GM23338 (cell line): Measurements from ENCODE around the gene DDI2. TPM values are rescaled to one million over a fixed set of nuclear protein-coding genes. Genes with fewer than 3 reads are reported as not detected.

Experiments used
- ATAC-seq: fragments of 200-7000 bp; cut with Tn5 transposase; 3 replicates; pipeline ENCODE4 v1.9.1; 2020
- DNase-seq: peaks from one replicate; pipeline ENCODE4 v3.0.0-alpha.2; 2015; ENCODE audit warnings: low spot score
- H2AFZ ChIP-seq: fragments of 200-600 bp; sonication (generic); 2 replicates; pipeline ENCODE4 v1.8.0; 2016; ENCODE audit warnings: antibody characterized with exemption, mild to moderate bottlenecking, moderate library complexity
- H3F3A ChIP-seq: fragments of 200-600 bp; sonication (generic); replicated peaks from 2 replicates; pipeline ENCODE4 v1.8.0; 2017; ENCODE audit warnings: antibody characterized with exemption, mixed run types, low read depth
- H3K27ac ChIP-seq: fragments of 200-600 bp; sonication (generic); 2 replicates; pipeline ENCODE4 v1.6.1; 2016; ENCODE audit warnings: low read depth
- H3K27me3 ChIP-seq: fragments of 200-600 bp; sonication (generic); 2 replicates; pipeline ENCODE4 v1.8.0; 2016; ENCODE audit warnings: mild to moderate bottlenecking, mixed run types, moderate library complexity; ENCODE audit not compliant: insufficient read depth
- H3K36me3 ChIP-seq: fragments of 200-600 bp; sonication (generic); 2 replicates; pipeline ENCODE4 v1.8.0; 2016; ENCODE audit warnings: mild to moderate bottlenecking; ENCODE audit not compliant: insufficient read depth
- H3K4me1 ChIP-seq: fragments of 200-600 bp; sonication (generic); 2 replicates; pipeline ENCODE4 v1.8.0; 2016; ENCODE audit warnings: mild to moderate bottlenecking, moderate library complexity; ENCODE audit not compliant: insufficient read depth
- H3K4me2 ChIP-seq: fragments of 200-600 bp; sonication (generic); 2 replicates; pipeline ENCODE4 v1.7.1; 2017; ENCODE audit warnings: mixed run types
- H3K4me3 ChIP-seq: fragments of 200-600 bp; sonication (generic); 2 replicates; pipeline ENCODE4 v1.6.1; 2016; ENCODE audit warnings: mixed run types
- H3K79me2 ChIP-seq: fragments of 200-600 bp; sonication (generic); replicated peaks from 2 replicates; pipeline ENCODE4 v1.8.0; 2017; ENCODE audit warnings: mild to moderate bottlenecking; ENCODE audit not compliant: insufficient read depth
- H3K9me2 ChIP-seq: fragments of 200-600 bp; sonication (generic); 2 replicates; pipeline ENCODE4 v1.8.0; 2017; ENCODE audit not compliant: insufficient read depth
- H4K20me1 ChIP-seq: fragments of 200-600 bp; sonication (generic); replicated peaks from 2 replicates; pipeline ENCODE4 v1.8.0; 2017; ENCODE audit warnings: mild to moderate bottlenecking; ENCODE audit not compliant: insufficient read depth
- H3K27ac Mint-ChIP-seq: 2 replicates; pipeline ENCODE4 v1.8.0; 2020; ENCODE audit warnings: inconsistent platforms, mild to moderate bottlenecking, moderate library complexity, mixed read lengths
- H3K27me3 Mint-ChIP-seq: 3 replicates; pipeline ENCODE4 v1.8.0; 2022; ENCODE audit warnings: low read depth, mild to moderate bottlenecking, moderate library complexity, mixed read lengths, inconsistent platforms; ENCODE audit not compliant: insufficient read depth, poor library complexity
- H3K36me3 Mint-ChIP-seq: 3 replicates; pipeline ENCODE4 v1.8.0; 2021; ENCODE audit warnings: low read depth, mild to moderate bottlenecking, inconsistent platforms, moderate library complexity, mixed read lengths
- H3K4me1 Mint-ChIP-seq: 3 replicates; pipeline ENCODE4 v1.8.0; 2020; ENCODE audit warnings: mild to moderate bottlenecking, inconsistent platforms, mixed read lengths
- H3K4me3 Mint-ChIP-seq: 3 replicates; pipeline ENCODE4 v1.8.0; 2021; ENCODE audit warnings: moderate library complexity, mild to moderate bottlenecking, inconsistent platforms, mixed read lengths
- H3K9me3 Mint-ChIP-seq: 3 replicates; pipeline ENCODE4 v1.8.0; 2020; ENCODE audit warnings: moderate library complexity, mild to moderate bottlenecking, inconsistent platforms, mixed read lengths
- CREB1 ChIP-seq: fragments of 250-450 bp; sonication (Bioruptor Pico); IDR thresholded peaks from 2 replicates; pipeline ENCODE4 v1.5.0; 2020; ENCODE audit warnings: low read depth, mild to moderate bottlenecking, moderate library complexity
- ETS1 ChIP-seq: IDR thresholded peaks from 2 replicates; pipeline ENCODE4 v1.6.1; 2016; ENCODE audit warnings: antibody characterized with exemption
- EZH2 ChIP-seq: fragments of 200-600 bp; sonication (generic); IDR thresholded peaks from one replicate; pipeline ENCODE4 v1.8.0; 2017; ENCODE audit warnings: antibody characterized with exemption, mild to moderate bottlenecking, low read depth; ENCODE audit not compliant: unreplicated experiment
- EZH2phosphoT487 ChIP-seq: fragments of 200-600 bp; sonication (generic); IDR thresholded peaks from one replicate; pipeline ENCODE4 v1.8.1; 2018; ENCODE audit warnings: antibody characterized with exemption; ENCODE audit not compliant: unreplicated experiment
- JUNB ChIP-seq: IDR thresholded peaks from one replicate; pipeline ENCODE4 v1.6.1; 2016; ENCODE audit warnings: antibody characterized with exemption; ENCODE audit not compliant: unreplicated experiment
- NANOG ChIP-seq: IDR thresholded peaks from 2 replicates; pipeline ENCODE4 v1.6.1; 2016; ENCODE audit warnings: antibody characterized with exemption, borderline replicate concordance
- POLR2AphosphoS5 ChIP-seq: IDR thresholded peaks from 2 replicates; pipeline ENCODE4 v1.6.1; 2016; ENCODE audit warnings: antibody characterized with exemption, low read depth
- STAT1 ChIP-seq: IDR thresholded peaks from one replicate; pipeline ENCODE4 v1.6.1; 2016; ENCODE audit warnings: antibody characterized with exemption; ENCODE audit not compliant: unreplicated experiment
- ZNF114 ChIP-seq: fragments of 250-450 bp; sonication (Bioruptor Pico); IDR thresholded peaks from 2 replicates; pipeline ENCODE4 v1.5.0; 2020; ENCODE audit warnings: mild to moderate bottlenecking, moderate library complexity
- ZNF331 ChIP-seq: fragments of 250-450 bp; sonication (Bioruptor Pico); IDR thresholded peaks from 2 replicates; pipeline ENCODE4 v1.5.0; 2020; ENCODE audit warnings: low read depth, mild to moderate bottlenecking, moderate library complexity
- ZNF462 ChIP-seq: fragments of 250-450 bp; sonication (Bioruptor Pico); IDR thresholded peaks from 2 replicates; pipeline ENCODE4 v1.5.0; 2020; ENCODE audit warnings: mild to moderate bottlenecking, moderate library complexity
- polyA plus RNA-seq: library from polyadenylated mRNA; unstranded; fragments of >200 nt; fragmentation: Nextera tagmentation; extraction: Ambion mirVana; gene quantifications from 2 replicates; pipeline ENCODE4 v1.2.1, GENCODE V29; 2016
- total RNA-seq: library from RNA; depleted of rRNA; stranded (reverse); fragments of >200 nt; shearing (Covaris generic); gene quantifications from 2 replicates; pipeline ENCODE4 v1.2.3, GENCODE V29; 2014
- TF ChIP-seq, protein P1 (sequence below): IDR thresholded peaks from one replicate; pipeline ENCODE4 v1.6.1; 2018; ENCODE audit warnings: antibody characterized with exemption; ENCODE audit not compliant: unreplicated experiment
- TF ChIP-seq, protein P2 (sequence below), 2 experiments: fragments of 200-600 bp in 1 of 2; sonication (generic) in 1 of 2; conservative IDR thresholded peaks; 2 replicates each; pipeline versions ENCODE4 v1.5.1 to v1.6.1; 2016 to 2017; ENCODE audit warnings: antibody characterized with exemption in 2 of 2, low read depth in 2 of 2, mild to moderate bottlenecking in 2 of 2, moderate library complexity in 1 of 2

The DDI2 gene
- total and polyA plus RNA-seq, 2 experiments from 2014 or later: 8.0 to 43.3 TPM

DNA sequence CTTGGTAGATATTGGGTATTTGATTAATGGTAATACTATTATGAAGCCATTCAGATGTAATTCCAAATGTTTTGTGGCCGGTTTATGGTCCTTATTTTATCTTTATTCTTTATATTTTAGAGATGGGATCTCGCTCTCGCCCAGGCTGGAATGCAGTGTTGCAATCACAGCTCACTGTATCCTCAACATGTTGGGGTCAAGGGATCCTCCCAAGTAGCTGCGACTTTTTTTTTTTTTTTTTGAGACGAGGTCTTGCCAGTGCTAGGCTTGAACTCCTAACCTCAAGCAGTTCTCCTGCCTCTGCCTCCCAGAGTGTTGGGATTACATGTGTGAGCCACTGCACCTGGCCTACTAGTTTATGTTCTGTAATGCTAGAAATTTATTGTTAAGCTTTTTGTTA is 4.7 kb downstream of the DDI2 start:
- Histone ChIP-seq H3K4me1 (peaks cover 17% of the 10 kb centered on the region; the same call in 1 of the 2 replicates), H3K36me3 (peaks cover 8% of the 10 kb centered on the region), H2AFZ (no peak overlapping the region), H3K27me3 (no peaks in the 10 kb centered on the region), H3K27ac (no peak overlapping the region), H3F3A (no peaks in the 10 kb centered on the region), H3K9me2 (no peaks in the 10 kb centered on the region), H3K4me3 (no peak overlapping the region), H3K79me2 (peaks cover 95% of the 10 kb centered on the region), H3K4me2 (no peak overlapping the region), H4K20me1 (peaks cover 57% of the 10 kb centered on the region)
- peaks cover 17% of the 10 kb centered on the region for H3K4me1 Mint-ChIP-seq
- H3K27ac Mint-ChIP-seq: no peak overlapping the region
- H3K9me3 Mint-ChIP-seq: no peaks in the 10 kb centered on the region
- DNase-seq: no peak
- H3K36me3 Mint-ChIP-seq: peaks cover 15% of the 10 kb centered on the region
- peaks cover 8% of the 10 kb centered on the region for H3K27me3 Mint-ChIP-seq
- no peak for ATAC-seq
- TF ChIP-seq NANOG (no peak), STAT1 (no peak), JUNB (no peak), ZNF331 (CRISPR knock-in tag) (no peak), ZNF462 (CRISPR knock-in tag) (no peak), EZH2 (no peak), POLR2AphosphoS5 (no peak), ETS1 (no peak), ZNF114 (CRISPR knock-in tag) (no peak), CREB1 (CRISPR knock-in tag) (no peak), EZH2phosphoT487 (no peak)
- TF ChIP-seq, protein P1, sequence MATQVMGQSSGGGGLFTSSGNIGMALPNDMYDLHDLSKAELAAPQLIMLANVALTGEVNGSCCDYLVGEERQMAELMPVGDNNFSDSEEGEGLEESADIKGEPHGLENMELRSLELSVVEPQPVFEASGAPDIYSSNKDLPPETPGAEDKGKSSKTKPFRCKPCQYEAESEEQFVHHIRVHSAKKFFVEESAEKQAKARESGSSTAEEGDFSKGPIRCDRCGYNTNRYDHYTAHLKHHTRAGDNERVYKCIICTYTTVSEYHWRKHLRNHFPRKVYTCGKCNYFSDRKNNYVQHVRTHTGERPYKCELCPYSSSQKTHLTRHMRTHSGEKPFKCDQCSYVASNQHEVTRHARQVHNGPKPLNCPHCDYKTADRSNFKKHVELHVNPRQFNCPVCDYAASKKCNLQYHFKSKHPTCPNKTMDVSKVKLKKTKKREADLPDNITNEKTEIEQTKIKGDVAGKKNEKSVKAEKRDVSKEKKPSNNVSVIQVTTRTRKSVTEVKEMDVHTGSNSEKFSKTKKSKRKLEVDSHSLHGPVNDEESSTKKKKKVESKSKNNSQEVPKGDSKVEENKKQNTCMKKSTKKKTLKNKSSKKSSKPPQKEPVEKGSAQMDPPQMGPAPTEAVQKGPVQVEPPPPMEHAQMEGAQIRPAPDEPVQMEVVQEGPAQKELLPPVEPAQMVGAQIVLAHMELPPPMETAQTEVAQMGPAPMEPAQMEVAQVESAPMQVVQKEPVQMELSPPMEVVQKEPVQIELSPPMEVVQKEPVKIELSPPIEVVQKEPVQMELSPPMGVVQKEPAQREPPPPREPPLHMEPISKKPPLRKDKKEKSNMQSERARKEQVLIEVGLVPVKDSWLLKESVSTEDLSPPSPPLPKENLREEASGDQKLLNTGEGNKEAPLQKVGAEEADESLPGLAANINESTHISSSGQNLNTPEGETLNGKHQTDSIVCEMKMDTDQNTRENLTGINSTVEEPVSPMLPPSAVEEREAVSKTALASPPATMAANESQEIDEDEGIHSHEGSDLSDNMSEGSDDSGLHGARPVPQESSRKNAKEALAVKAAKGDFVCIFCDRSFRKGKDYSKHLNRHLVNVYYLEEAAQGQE: no peak
- TF ChIP-seq, protein P2, sequence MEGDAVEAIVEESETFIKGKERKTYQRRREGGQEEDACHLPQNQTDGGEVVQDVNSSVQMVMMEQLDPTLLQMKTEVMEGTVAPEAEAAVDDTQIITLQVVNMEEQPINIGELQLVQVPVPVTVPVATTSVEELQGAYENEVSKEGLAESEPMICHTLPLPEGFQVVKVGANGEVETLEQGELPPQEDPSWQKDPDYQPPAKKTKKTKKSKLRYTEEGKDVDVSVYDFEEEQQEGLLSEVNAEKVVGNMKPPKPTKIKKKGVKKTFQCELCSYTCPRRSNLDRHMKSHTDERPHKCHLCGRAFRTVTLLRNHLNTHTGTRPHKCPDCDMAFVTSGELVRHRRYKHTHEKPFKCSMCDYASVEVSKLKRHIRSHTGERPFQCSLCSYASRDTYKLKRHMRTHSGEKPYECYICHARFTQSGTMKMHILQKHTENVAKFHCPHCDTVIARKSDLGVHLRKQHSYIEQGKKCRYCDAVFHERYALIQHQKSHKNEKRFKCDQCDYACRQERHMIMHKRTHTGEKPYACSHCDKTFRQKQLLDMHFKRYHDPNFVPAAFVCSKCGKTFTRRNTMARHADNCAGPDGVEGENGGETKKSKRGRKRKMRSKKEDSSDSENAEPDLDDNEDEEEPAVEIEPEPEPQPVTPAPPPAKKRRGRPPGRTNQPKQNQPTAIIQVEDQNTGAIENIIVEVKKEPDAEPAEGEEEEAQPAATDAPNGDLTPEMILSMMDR (conservative IDR thresholded peaks at IDR 0.05; ENCODE audit: low read depth in 2 of 2): no peak
- H3K4me3 Mint-ChIP-seq: no peak overlapping the region
